Caco-2 (cell line): Measurements from ENCODE around the gene FEV. TPM values are rescaled to one million over a fixed set of nuclear protein-coding genes. Genes with fewer than 3 reads are reported as not detected.

ENCODE experiments used
- BruUV-seq: library from RNA; stranded (reverse); fragments of 400-500 nt; replicated peaks from 2 replicates; lab custom pipeline; 2021; lab: Mats Ljungman, UMichigan
- CTCF ChIA-PET: fragments of 300-600 bp; sonication (Branson Sonifier 250); formaldehyde crosslinking; loops from one replicate; lab custom pipeline; 2022; ENCODE audit warnings: antibody characterized with exemption; lab: Charles Lee
- POLR2A ChIA-PET: fragments of 300-600 bp; sonication (Branson Sonifier 250); formaldehyde crosslinking; loops from one replicate; lab custom pipeline; 2022; ENCODE audit warnings: antibody characterized with exemption; lab: Charles Lee
- DNase-seq, 2 experiments: peaks; one replicate each; pipeline versions ENCODE4 v3.0.0 to v3.0.0-alpha.2; 2020 to 2022
- H3K27me3 ChIP-seq: replicated peaks from 2 replicates; pipeline ENCODE4 v1.6.0; 2011; ENCODE audit warnings: low read length; ENCODE audit not compliant: control insufficient read depth, insufficient read depth
- H3K36me3 ChIP-seq: 2 replicates; pipeline ENCODE4 v1.5.1; 2011; ENCODE audit warnings: low read length; ENCODE audit not compliant: control insufficient read depth, insufficient read depth
- H3K4me1 ChIP-seq: fragments of 250-450 bp; sonication (Bioruptor Pico); 2 replicates; pipeline ENCODE4 v1.5.1; 2020; ENCODE audit warnings: mild to moderate bottlenecking
- H3K4me3 ChIP-seq: 2 replicates; pipeline ENCODE4 v1.5.1; 2011; ENCODE audit warnings: low read depth, mild to moderate bottlenecking, control low read depth, low read length
- H3K9me3 ChIP-seq: fragments of 250-450 bp; sonication (Bioruptor Pico); 2 replicates; pipeline ENCODE4 v1.5.1; 2020; ENCODE audit warnings: mild to moderate bottlenecking, moderate library complexity
- H3K27ac Mint-ChIP-seq: one replicate; pipeline ENCODE4 v1.8.0; 2022; ENCODE audit warnings: mixed read lengths; ENCODE audit not compliant: unreplicated experiment
- H3K27me3 Mint-ChIP-seq: one replicate; pipeline ENCODE4 v1.8.0; 2022; ENCODE audit warnings: mixed read lengths; ENCODE audit not compliant: insufficient read depth, unreplicated experiment
- H3K36me3 Mint-ChIP-seq: one replicate; pipeline ENCODE4 v1.8.0; 2022; ENCODE audit warnings: mild to moderate bottlenecking, mixed read lengths; ENCODE audit not compliant: insufficient read depth, unreplicated experiment
- H3K4me1 Mint-ChIP-seq: one replicate; pipeline ENCODE4 v1.8.0; 2022; ENCODE audit warnings: low read depth, mixed read lengths; ENCODE audit not compliant: unreplicated experiment
- H3K4me3 Mint-ChIP-seq: one replicate; pipeline ENCODE4 v1.8.0; 2022; ENCODE audit warnings: mild to moderate bottlenecking, moderate library complexity, mixed read lengths; ENCODE audit not compliant: unreplicated experiment
- H3K9me3 Mint-ChIP-seq: one replicate; pipeline ENCODE4 v1.8.0; 2022; ENCODE audit warnings: mixed read lengths; ENCODE audit not compliant: unreplicated experiment
- CTCF ChIP-seq, 2 experiments: fragments of 200-600 bp in 1 of 2; IDR thresholded peaks; 1 replicate in 1 of 2; 2 replicates in 1 of 2; pipeline versions ENCODE4 v1.5.1 to v1.8.0; 2011 to 2022; ENCODE audit warnings: antibody characterized with exemption in 1 of 2, control low read depth in 1 of 2, inconsistent platforms in 1 of 2, low read depth in 1 of 2, low read length in 1 of 2, mild to moderate bottlenecking in 1 of 2, moderate library complexity in 1 of 2; ENCODE audit not compliant: insufficient read depth in 1 of 2, severe bottlenecking in 1 of 2, unreplicated experiment in 1 of 2
- intact Hi-C: fragments of 100-400 bp; cut with micrococcal nuclease; formaldehyde crosslinking; loops from one replicate; pipeline ENCODE4 v1.10.0; 2022; ENCODE audit not compliant: unreplicated experiment
- total RNA-seq: library from RNA; stranded (reverse); gene quantifications from 2 replicates; pipeline ENCODE4 v1.2.3, GENCODE V29; 2022

The FEV gene
- total RNA-seq, 1 experiment from 2014 or later = not detected

GRCh38 chr2:219009294-219009693 is 24.3 kb upstream of the FEV start:
- H3K4me1 ChIP-seq = peaks cover 12% of the 10 kb centered on the region
- no peaks in the 10 kb centered on the region for H3K9me3 ChIP-seq
- no peak for TF ChIP-seq CTCF (IDR thresholded peaks at IDR 0.05; ENCODE audit: insufficient read depth in 1 of 2, low read depth in 1 of 2, low read length in 1 of 2, severe bottlenecking in 1 of 2, unreplicated experiment in 1 of 2)
- ChIA-PET CTCF (interaction anchor here (1.1 to 2.8 kb wide), 2 partner anchors 20 to 286 kb away, joined by 5 to 18 read pairs; no protein-coding TSS in a partner anchor), POLR2A (no interaction called here)
- H3K27me3 Mint-ChIP-seq = peaks cover 7% of the 10 kb centered on the region
- H3K9me3 Mint-ChIP-seq = no peaks in the 10 kb centered on the region
- H3K27me3 ChIP-seq = no peaks in the 10 kb centered on the region
- H3K36me3 Mint-ChIP-seq = no peaks in the 10 kb centered on the region
- no peak overlapping the region for H3K4me3 Mint-ChIP-seq
- no peak overlapping the region for H3K4me3 ChIP-seq
- BruUV-seq = no TSS peak
- H3K27ac Mint-ChIP-seq = no peak overlapping the region
- no peaks in the 10 kb centered on the region for H3K36me3 ChIP-seq
- no peak for DNase-seq
- intact Hi-C loops = no loop called here
- peaks cover 6% of the 10 kb centered on the region for H3K4me1 Mint-ChIP-seq

- CTCF ChIA-PET = interaction anchor here (2.2 kb wide), 1 partner anchor 10 kb away, joined by 8 read pairs; no protein-coding TSS in a partner anchor
- BruUV-seq = no TSS peak
- no peaks in the 10 kb centered on the region for H3K9me3 ChIP-seq
- no peaks in the 10 kb centered on the region for H3K36me3 ChIP-seq
- peaks cover 7% of the 10 kb centered on the region for H3K27me3 Mint-ChIP-seq
- H3K4me3 Mint-ChIP-seq = peak overlapping the region; percentile 79
- no peak for TF ChIP-seq CTCF (IDR thresholded peaks at IDR 0.05; ENCODE audit: insufficient read depth in 1 of 2, low read depth in 1 of 2, low read length in 1 of 2, severe bottlenecking in 1 of 2, unreplicated experiment in 1 of 2)
- H3K27me3 ChIP-seq = no peaks in the 10 kb centered on the region
- H3K4me1 ChIP-seq = peaks cover 37% of the 10 kb centered on the region
- H3K9me3 Mint-ChIP-seq = no peaks in the 10 kb centered on the region
- H3K36me3 Mint-ChIP-seq = no peaks in the 10 kb centered on the region
- POLR2A ChIA-PET = no interaction called here
- no peak for DNase-seq
- H3K4me1 Mint-ChIP-seq = peaks cover 15% of the 10 kb centered on the region
- intact Hi-C loops = loop anchor here (2.0 to 5.0 kb wide), 2 partner anchors 53 to 67 kb away; no protein-coding TSS in a partner anchor
- H3K27ac Mint-ChIP-seq = no peak overlapping the region
- no peak overlapping the region for H3K4me3 ChIP-seq
Observed at GRCh38 chr2:219003979-219004378, 19.0 kb upstream of the FEV start.

GRCh38 chr2:219003267-219003634 is 18.3 kb upstream of the FEV start:
- no TSS peak for BruUV-seq
- CTCF ChIA-PET = interaction anchor here (1.2 to 2.2 kb wide), 2 partner anchors 9 to 204 kb away, joined by 7 to 8 read pairs; partner anchors contain the start of gene ZFAND2B
- Mint-ChIP-seq H3K4me3 (peak overlapping the region; percentile 79), H3K27ac (no peak overlapping the region), H3K9me3 (no peaks in the 10 kb centered on the region), H3K27me3 (peaks cover 7% of the 10 kb centered on the region), H3K4me1 (peaks cover 15% of the 10 kb centered on the region), H3K36me3 (no peaks in the 10 kb centered on the region)
- POLR2A ChIA-PET = no interaction called here
- no peak for TF ChIP-seq CTCF (IDR thresholded peaks at IDR 0.05; ENCODE audit: insufficient read depth in 1 of 2, low read depth in 1 of 2, low read length in 1 of 2, severe bottlenecking in 1 of 2, unreplicated experiment in 1 of 2)
- H3K27me3 ChIP-seq = no peaks in the 10 kb centered on the region
- H3K36me3 ChIP-seq = no peaks in the 10 kb centered on the region
- H3K4me1 ChIP-seq = peaks cover 30% of the 10 kb centered on the region
- intact Hi-C loops = loop anchor here (2.0 to 5.0 kb wide), 2 partner anchors 54 to 68 kb away; no protein-coding TSS in a partner anchor
- peak overlapping the region; percentile 67 for H3K4me3 ChIP-seq
- no peaks in the 10 kb centered on the region for H3K9me3 ChIP-seq
- DNase-seq = no peak
